ENCODE measurements around the gene HYCC2. TPM values are rescaled to one million over a fixed set of nuclear protein-coding genes. Genes with fewer than 3 reads are reported as not detected.

HYCC2 gene

Small RNA genes lying within 50 kb of the gene (small RNA-seq; reads per million reads assigned to genes)
- not detected for gene RNU6-1206P (ENCODE audit: insufficient read depth)
